ENCODE results near the gene PPP1R9A.
"Not testable (repeated sequence)": the region's sequence is repeated elsewhere in the genome, so short reads cannot be mapped to it uniquely, and the experiment has no call there.

Gene PPP1R9A

GRCh38 chr7:94980418-94981142 is 73.2 kb downstream of the PPP1R9A start:
- no peak for DNase-seq

GRCh38 chr7:94995921-94996320 is 88.5 kb downstream of the PPP1R9A start:
- no peak for DNase-seq

GRCh38 chr7:94996369-94996768 is 89.0 kb downstream of the PPP1R9A start:
- no peak for DNase-seq

GRCh38 chr7:94997547-94997946 is 90.2 kb downstream of the PPP1R9A start:
- DNase-seq, result peak; percentile 46

- DNase-seq, result no peak
These were observed 91.1 kb downstream of the PPP1R9A start for GRCh38 chr7:94998266-94999068.

GRCh38 chr7:94999069-94999351 is 91.6 kb downstream of the PPP1R9A start:
- no peak for DNase-seq

GRCh38 chr7:94999601-95000000 is 92.2 kb downstream of the PPP1R9A start:
- DNase-seq, result not testable (repeated sequence)

- DNase-seq, result no peak
These were observed 93.9 kb downstream of the PPP1R9A start for GRCh38 chr7:95001258-95001657.

GRCh38 chr7:95001815-95002561 is 94.6 kb downstream of the PPP1R9A start:
- DNase-seq, result no peak

- no peak for DNase-seq
These were observed 95.4 kb downstream of the PPP1R9A start for GRCh38 chr7:95002775-95003174.

GRCh38 chr7:95004618-95005247 is 97.3 kb downstream of the PPP1R9A start:
- no peak for DNase-seq

GRCh38 chr7:95006010-95006409 is 98.6 kb downstream of the PPP1R9A start:
- DNase-seq, result no peak

- DNase-seq, result not testable (repeated sequence)
These were observed 101.4 kb downstream of the PPP1R9A start for GRCh38 chr7:95008773-95009172.

GRCh38 chr7:95011146-95011928 is 103.9 kb downstream of the PPP1R9A start:
- no peak for DNase-seq

- no peak for DNase-seq
These were observed 104.6 kb downstream of the PPP1R9A start for GRCh38 chr7:95011995-95012394.

GRCh38 chr7:95018021-95018420 is 110.6 kb downstream of the PPP1R9A start:
- DNase-seq, result no peak

- no peak for DNase-seq
These were observed 118.6 kb downstream of the PPP1R9A start for GRCh38 chr7:95026018-95026417.

- DNase-seq, result no peak
These were observed 119.2 kb downstream of the PPP1R9A start for GRCh38 chr7:95026421-95027072.

- DNase-seq, result no peak
These were observed 120.0 kb downstream of the PPP1R9A start for GRCh38 chr7:95027234-95027872.

- no peak for DNase-seq
These were observed 121.3 kb downstream of the PPP1R9A start for GRCh38 chr7:95028683-95029082.

- no peak for DNase-seq
These were observed 127.9 kb downstream of the PPP1R9A start for GRCh38 chr7:95035295-95035694.
